NCI-H2171 (cell line): ENCODE measurements around the gene NTN4.
A peak's percentile ranks its signal among the peaks of the same experiment; 100 is the strongest.
"Not testable (repeated sequence)": the region's sequence is repeated elsewhere in the genome, so short reads cannot be mapped to it uniquely, and the experiment has no call there.

ENCODE experiments used
- DNase-seq: peaks from one replicate; lab custom pipeline; 2025; lab: John Stamatoyannopoulos, UW

The NTN4 gene

GRCh38 chr12:95746062-95746461 lies 44.5 kb downstream of the NTN4 start:
- not testable (repeated sequence) for DNase-seq

- no peak for DNase-seq
These were observed 48.0 kb downstream of the NTN4 start for GRCh38 chr12:95742586-95742985.

- no peak for DNase-seq
These were observed 48.9 kb downstream of the NTN4 start for GRCh38 chr12:95741635-95742034.

GRCh38 chr12:95740751-95741150 lies 49.8 kb downstream of the NTN4 start:
- DNase-seq, result peak; percentile 83

DNA sequence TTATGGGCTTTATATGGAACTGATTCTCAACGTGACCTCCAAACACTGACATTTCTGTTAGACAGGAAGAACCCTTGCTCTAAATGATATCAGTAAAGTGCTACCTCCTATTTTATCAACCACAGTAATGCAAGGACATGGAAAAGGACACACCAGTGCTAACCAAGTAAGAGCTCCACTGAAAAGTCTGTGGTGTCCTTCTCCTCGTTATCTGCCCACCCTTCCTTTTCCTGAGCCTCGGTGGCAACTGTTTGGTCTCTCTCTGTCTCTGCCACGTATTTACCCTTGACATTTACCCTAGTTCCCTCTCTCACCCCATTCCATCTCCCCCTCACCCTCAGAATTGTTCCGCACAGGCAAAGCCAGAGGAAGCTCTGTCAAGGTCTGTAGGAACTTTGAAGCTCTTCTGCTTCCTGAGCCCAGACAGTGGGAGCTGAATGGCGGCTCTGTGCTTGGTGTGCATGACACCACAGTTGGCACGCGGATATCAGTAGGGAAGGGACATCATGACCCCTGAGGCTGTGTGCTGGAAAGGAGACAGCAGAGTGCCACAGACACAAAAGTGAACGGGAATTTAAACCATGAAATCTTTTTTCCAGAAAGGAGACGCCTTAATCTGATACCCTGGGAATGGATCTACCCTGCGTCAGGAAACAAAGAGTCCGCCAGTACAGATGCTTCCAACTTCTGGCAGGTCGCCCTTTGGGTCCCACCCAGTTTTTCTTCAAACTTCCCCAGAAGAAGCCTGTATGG lies 50.8 kb downstream of the NTN4 start:
- DNase-seq, result peak; percentile 4

- DNase-seq, result no peak
These were observed 52.4 kb downstream of the NTN4 start for GRCh38 chr12:95738024-95738611.

GRCh38 chr12:95736631-95737030 lies 53.9 kb downstream of the NTN4 start:
- DNase-seq, result no peak

DNA sequence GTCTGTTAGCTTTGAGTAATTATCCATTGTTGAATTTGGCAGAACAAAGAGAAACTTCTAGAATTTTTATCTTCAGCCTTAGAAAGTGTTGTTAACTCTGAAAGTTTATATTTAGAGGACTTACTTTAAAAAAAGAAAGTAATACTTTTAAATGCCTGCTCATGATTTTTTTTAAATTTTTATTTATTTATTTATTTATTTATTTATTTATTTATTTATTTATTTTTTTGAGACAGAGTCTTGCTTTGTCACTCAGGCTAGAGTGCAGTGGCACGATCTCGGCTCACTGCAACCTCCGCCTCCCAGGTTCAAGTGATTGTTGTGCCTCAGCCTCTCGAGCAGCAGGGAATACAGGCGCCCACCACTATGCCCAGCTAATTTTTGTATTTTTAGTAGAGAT lies 54.8 kb downstream of the NTN4 start:
- not testable (repeated sequence) for DNase-seq

- DNase-seq, result no peak
These were observed 57.3 kb downstream of the NTN4 start for GRCh38 chr12:95733141-95733825.

GRCh38 chr12:95731519-95731958 lies 59.0 kb downstream of the NTN4 start:
- DNase-seq, result no peak

DNA sequence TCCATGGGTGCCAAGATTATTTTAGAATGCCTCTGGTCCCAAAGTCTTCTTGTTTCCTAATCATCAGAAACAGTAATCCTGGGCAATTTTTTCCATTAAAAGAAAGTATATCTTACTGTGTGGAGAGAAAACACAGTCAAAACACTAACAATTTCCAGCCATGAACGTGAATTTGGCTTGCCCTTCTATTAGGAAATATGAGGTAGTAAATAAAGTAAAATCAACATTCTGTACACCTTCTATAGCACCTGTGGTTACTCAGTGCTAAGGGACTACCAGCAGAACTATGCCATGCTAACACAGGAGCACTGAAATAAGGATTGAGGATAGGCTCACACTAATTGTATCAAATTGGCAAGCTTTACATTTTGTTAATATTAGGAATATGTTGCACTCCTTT lies 60.1 kb downstream of the NTN4 start:
- no peak for DNase-seq

- DNase-seq, result no peak
These were observed 63.7 kb downstream of the NTN4 start for GRCh38 chr12:95726903-95727302.

- no peak for DNase-seq
These were observed 65.8 kb downstream of the NTN4 start for GRCh38 chr12:95724767-95725166.

GRCh38 chr12:95723693-95724384 lies 66.7 kb downstream of the NTN4 start:
- DNase-seq, result no peak

DNA sequence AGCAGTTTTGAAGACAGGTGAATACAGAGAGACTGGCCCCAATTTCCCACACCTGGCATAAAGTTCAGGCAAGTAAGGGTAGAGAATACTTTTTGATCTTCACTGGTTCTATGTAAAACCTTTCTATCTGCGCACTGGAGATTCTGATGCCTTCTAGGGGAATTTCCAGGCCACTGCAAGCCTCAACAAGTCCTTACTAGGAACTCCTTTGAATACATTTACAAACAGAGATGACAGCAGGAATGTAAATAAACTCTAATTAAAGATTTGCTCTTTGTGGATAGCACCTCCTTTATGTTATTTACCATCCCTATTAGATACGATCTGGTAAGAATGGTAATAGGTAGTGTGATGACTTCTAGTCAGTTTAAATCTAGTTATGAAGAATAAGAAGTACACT lies 69.2 kb downstream of the NTN4 start:
- no peak for DNase-seq

DNA sequence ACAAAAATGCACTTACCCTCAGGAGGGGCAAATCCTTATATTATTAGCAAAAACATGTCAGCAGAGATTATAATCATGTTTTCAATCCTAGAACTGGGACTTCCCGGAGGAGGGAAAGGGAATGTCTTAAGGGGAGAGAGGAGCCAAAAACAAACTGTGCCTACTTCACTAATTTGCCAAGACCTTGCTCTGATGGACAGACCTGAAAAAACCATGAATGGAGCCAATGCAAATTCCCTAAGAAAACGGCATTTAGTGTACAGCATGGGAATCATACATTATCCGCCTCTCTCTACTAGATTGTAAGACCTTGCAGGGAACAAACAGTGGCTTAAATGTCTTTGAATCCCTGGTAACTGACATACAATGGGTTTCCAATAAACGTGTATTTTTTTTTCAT lies 70.4 kb downstream of the NTN4 start:
- no peak for DNase-seq

DNA sequence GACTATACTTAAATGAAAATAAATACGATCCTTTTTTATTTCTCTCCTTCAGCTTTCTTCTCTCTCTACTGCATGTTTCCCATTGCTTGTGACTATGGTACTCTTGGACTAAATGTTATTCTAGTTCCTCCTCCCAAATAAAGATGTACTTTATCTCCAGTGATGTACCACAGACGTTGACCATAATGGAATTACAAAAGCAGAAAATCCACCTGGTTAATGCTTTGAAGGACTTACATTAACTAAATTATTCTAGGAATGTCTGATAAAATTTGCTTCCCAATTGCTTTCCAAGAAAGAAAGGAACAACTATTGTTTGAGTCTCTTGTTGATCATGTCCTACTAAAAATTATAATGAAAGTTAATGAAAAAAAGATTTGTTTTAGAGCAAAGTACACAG lies 71.8 kb downstream of the NTN4 start:
- no peak for DNase-seq

GRCh38 chr12:95718006-95718431 lies 72.5 kb downstream of the NTN4 start:
- DNase-seq, result no peak

GRCh38 chr12:95717316-95717928 lies 73.1 kb downstream of the NTN4 start:
- no peak for DNase-seq

DNA sequence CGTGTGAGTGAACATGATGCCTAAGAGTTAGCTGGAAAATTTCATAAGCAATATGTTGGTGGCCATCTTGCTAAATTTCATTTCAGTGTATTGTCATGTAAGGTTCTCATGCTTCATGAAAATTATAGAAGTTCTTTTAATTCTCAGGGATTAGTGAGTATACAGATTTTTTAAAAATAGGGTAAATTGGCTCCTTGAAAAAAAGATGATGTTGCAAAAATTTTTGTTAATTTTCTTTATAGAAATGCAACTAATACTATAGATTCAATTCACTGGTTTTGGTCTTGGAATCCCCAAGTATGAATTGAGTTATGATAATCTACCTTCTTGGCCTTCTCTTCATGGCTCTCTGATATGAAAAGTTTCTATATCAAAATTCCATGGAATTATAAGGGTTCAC lies 75.4 kb downstream of the NTN4 start:
- DNase-seq, result no peak

DNA sequence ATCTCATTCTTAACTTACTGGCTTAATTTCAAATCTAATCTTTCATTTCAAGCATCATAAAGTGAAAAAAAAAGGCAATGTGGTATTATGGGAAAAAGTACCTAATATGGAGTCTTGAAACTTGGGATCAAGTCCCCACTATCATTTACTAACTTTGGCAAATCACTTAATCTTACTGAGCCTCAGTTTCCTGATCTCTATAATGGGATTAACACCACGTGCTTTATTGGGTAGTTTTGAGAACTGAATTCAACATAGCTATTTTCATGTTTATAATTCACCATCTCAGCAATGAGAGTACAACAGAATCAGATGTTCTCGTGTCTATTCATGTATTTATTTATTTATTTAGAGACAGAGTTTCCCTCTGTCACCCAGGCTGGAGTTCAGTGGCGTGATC lies 78.3 kb downstream of the NTN4 start:
- DNase-seq, result no peak

DNA sequence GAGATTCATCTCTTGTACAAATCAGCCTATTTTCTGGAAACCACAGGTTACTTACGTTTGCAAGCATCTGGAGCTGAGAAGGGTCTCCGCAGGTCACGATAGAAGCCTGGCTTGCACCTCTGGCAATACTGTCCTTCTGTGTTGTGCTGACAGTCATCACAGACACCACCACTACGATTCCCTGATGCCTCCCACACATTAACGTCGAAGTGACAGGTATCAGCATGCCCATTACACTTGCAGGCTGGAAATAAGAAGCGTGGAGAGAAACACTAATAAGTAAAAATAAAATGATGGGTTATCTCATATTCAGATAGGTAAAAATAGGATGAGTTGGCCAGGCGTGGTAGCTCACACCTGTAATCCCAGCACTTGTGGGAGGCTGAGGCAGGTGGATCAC lies 80.2 kb downstream of the NTN4 start:
- no peak for DNase-seq
